ENCODE measurements around the gene SPTBN4. TPM values are rescaled to one million over a fixed set of nuclear protein-coding genes. Genes with fewer than 3 reads are reported as not detected.

SPTBN4 gene
- total RNA-seq, 1 donor from 2014 or later, result 0.41 TPM

DNA sequence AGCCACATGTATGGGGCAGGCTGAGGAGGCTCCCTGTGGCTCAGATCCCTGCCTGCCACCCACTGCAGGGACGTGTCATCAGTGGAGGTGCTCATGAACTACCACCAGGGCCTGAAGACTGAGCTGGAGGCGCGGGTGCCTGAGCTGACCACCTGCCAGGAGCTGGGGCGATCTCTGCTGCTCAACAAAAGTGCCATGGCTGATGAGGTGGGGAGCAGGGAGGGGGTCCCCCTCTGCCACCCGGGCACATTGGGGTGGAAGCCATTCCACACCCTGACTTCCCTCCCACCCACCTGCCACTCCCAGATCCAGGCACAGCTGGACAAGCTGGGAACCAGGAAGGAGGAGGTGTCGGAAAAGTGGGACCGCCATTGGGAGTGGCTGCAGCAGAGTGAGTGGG lies 98.6 kb downstream of the SPTBN4 start:
- Mint-ChIP-seq H3K36me3 (ENCODE audit: low read depth, unreplicated experiment) (peaks cover 2% of the 10 kb centered on the region), H3K27ac (ENCODE audit: unreplicated experiment) (no peak overlapping the region), H3K4me1 (ENCODE audit: low read depth, unreplicated experiment) (peaks cover 4% of the 10 kb centered on the region), H3K9me3 (ENCODE audit: unreplicated experiment) (no peaks in the 10 kb centered on the region), H3K27me3 (ENCODE audit: low read depth, unreplicated experiment) (peaks cover 50% of the 10 kb centered on the region), H3K4me3 (ENCODE audit: unreplicated experiment) (no peak overlapping the region)
- Histone ChIP-seq H4K20me1 (ENCODE audit: insufficient read depth, low read length) (no peaks in the 10 kb centered on the region), H3K27ac (ENCODE audit: low read depth, low read length) (no peak overlapping the region), H2AFZ (ENCODE audit: low read depth, low read length) (no peak overlapping the region), H3K27me3 (ENCODE audit: insufficient read depth, low read length) (peaks cover 30% of the 10 kb centered on the region), H3K36me3 (ENCODE audit: insufficient read depth, low read length) (no peaks in the 10 kb centered on the region), H3K9ac (ENCODE audit: low read length) (no peak overlapping the region), H3K4me3 (ENCODE audit: insufficient read depth, low read depth, low read length) (no peak overlapping the region), H3K9me3 (ENCODE audit: insufficient read depth, low read depth, low read length) (no peaks in the 10 kb centered on the region), H3K4me2 (ENCODE audit: low read length) (no peak overlapping the region), H3K79me2 (ENCODE audit: insufficient read depth, low read length) (no peaks in the 10 kb centered on the region), H3K4me1 (ENCODE audit: insufficient read depth, low read length) (peaks cover 16% of the 10 kb centered on the region)
- DNase-seq (ENCODE audit: low read depth) (no peak), FAIRE-seq (no peak)
- no peak for TF ChIP-seq EZH2 (IDR thresholded peaks at IDR 0.05; ENCODE audit: insufficient read depth, low read length)
- TF ChIP-seq, protein P1, sequence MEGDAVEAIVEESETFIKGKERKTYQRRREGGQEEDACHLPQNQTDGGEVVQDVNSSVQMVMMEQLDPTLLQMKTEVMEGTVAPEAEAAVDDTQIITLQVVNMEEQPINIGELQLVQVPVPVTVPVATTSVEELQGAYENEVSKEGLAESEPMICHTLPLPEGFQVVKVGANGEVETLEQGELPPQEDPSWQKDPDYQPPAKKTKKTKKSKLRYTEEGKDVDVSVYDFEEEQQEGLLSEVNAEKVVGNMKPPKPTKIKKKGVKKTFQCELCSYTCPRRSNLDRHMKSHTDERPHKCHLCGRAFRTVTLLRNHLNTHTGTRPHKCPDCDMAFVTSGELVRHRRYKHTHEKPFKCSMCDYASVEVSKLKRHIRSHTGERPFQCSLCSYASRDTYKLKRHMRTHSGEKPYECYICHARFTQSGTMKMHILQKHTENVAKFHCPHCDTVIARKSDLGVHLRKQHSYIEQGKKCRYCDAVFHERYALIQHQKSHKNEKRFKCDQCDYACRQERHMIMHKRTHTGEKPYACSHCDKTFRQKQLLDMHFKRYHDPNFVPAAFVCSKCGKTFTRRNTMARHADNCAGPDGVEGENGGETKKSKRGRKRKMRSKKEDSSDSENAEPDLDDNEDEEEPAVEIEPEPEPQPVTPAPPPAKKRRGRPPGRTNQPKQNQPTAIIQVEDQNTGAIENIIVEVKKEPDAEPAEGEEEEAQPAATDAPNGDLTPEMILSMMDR (IDR thresholded peaks at IDR 0.05; ENCODE audit: insufficient read depth, low read depth, low read length), result no peak

DNA sequence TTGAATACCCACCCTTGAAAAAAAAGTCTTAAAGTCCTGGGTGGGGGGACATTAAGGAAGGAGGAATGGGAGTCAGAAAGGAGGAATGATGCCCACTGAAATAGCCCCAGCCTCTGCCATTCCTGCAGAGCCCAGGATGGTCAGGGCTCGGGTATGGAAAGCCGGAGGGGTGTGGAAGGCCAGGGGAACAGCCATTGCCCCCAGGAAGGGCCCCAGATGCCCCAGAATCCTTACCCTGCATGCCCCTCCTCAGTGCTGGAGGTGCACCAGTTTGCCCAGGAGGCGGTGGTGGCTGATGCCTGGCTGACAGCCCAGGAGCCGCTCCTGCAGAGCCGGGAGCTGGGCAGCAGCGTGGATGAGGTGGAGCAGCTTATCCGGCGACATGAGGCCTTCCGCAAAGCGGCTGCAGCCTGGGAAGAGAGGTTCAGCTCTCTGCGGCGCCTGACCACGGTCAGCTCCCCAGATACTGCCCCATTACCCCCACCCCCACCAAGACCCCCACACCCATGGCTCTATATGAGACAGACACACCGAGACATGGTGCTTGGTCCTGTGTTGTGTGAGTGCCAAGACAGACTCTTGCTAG lies 99.2 kb downstream of the SPTBN4 start:
- TF ChIP-seq, protein P1 (IDR thresholded peaks at IDR 0.05; ENCODE audit: insufficient read depth, low read depth, low read length), result no peak
- TF ChIP-seq EZH2 (IDR thresholded peaks at IDR 0.05; ENCODE audit: insufficient read depth, low read length), result no peak
- H3K27me3 Mint-ChIP-seq (ENCODE audit: low read depth, unreplicated experiment), result peaks cover 46% of the 10 kb centered on the region

DNA sequence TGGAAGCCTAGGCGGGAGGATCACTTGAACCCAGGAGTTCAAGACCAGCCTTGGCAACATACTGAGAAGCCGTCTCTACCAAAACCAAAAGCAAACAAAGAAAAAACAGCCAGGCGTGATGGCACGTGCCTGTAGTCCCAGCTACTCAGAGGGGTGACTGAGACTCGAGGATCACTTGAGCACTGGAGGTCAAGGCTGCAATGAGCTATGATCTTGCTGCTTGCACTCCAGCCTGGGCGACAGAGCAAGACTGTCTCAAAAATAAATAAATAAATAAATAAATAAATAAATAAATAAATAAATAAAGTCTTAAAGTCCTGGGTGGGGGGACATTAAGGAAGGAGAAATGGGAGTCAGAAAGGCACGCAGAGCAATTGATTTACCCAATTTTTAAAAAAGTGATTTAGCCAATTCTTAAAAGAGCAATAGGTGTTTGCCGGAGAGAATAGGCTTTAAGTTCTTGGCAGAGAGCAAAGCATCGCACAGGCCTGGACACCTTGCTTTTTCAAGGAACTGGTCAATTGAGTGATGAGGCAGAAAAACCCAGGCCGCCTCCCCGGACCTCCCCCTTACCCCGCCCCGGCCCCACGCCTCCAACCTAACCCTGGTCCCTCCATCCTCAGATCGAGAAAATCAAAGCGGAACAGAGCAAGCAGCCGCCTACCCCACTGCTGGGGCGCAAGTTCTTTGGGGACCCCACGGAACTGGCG lies 100.4 kb downstream of the SPTBN4 start:
- Mint-ChIP-seq H3K27me3 (ENCODE audit: low read depth, unreplicated experiment) (peaks cover 39% of the 10 kb centered on the region), H3K4me1 (ENCODE audit: low read depth, unreplicated experiment) (peaks cover 4% of the 10 kb centered on the region), H3K36me3 (ENCODE audit: low read depth, unreplicated experiment) (peaks cover 2% of the 10 kb centered on the region), H3K27ac (ENCODE audit: unreplicated experiment) (no peak overlapping the region), H3K4me3 (ENCODE audit: unreplicated experiment) (no peak overlapping the region), H3K9me3 (ENCODE audit: unreplicated experiment) (peaks cover 6% of the 10 kb centered on the region)
- Histone ChIP-seq H3K4me2 (ENCODE audit: low read length) (peak overlapping the region; percentile 81), H3K79me2 (ENCODE audit: insufficient read depth, low read length) (no peaks in the 10 kb centered on the region), H2AFZ (ENCODE audit: low read depth, low read length) (peak overlapping the region; percentile 69), H3K9ac (ENCODE audit: low read length) (no peak overlapping the region), H3K4me3 (ENCODE audit: insufficient read depth, low read depth, low read length) (peak overlapping the region; percentile 37), H4K20me1 (ENCODE audit: insufficient read depth, low read length) (no peaks in the 10 kb centered on the region), H3K4me1 (ENCODE audit: insufficient read depth, low read length) (peaks cover 16% of the 10 kb centered on the region), H3K36me3 (ENCODE audit: insufficient read depth, low read length) (no peaks in the 10 kb centered on the region), H3K27ac (ENCODE audit: low read depth, low read length) (no peak overlapping the region), H3K9me3 (ENCODE audit: insufficient read depth, low read depth, low read length) (no peaks in the 10 kb centered on the region), H3K27me3 (ENCODE audit: insufficient read depth, low read length) (peaks cover 23% of the 10 kb centered on the region)
- no peak for DNase-seq (ENCODE audit: low read depth)
- TF ChIP-seq EZH2 (IDR thresholded peaks at IDR 0.05; ENCODE audit: insufficient read depth, low read length), result no peak
- TF ChIP-seq, protein P1 (IDR thresholded peaks at IDR 0.05; ENCODE audit: insufficient read depth, low read depth, low read length), result no peak
- FAIRE-seq, result no peak

More for the DNA sequence above, 99.2 kb downstream of the SPTBN4 start:
- H3K27ac ChIP-seq (ENCODE audit: low read depth, low read length), result no peak overlapping the region
- peaks cover 3% of the 10 kb centered on the region for H3K9me3 Mint-ChIP-seq (ENCODE audit: unreplicated experiment)
- no peak overlapping the region for H3K4me3 Mint-ChIP-seq (ENCODE audit: unreplicated experiment)
- H3K36me3 Mint-ChIP-seq (ENCODE audit: low read depth, unreplicated experiment), result peaks cover 2% of the 10 kb centered on the region
- peaks cover 16% of the 10 kb centered on the region for H3K4me1 ChIP-seq (ENCODE audit: insufficient read depth, low read length)
- no peak for FAIRE-seq
- H3K4me3 ChIP-seq (ENCODE audit: insufficient read depth, low read depth, low read length), result no peak overlapping the region
- H3K9me3 ChIP-seq (ENCODE audit: insufficient read depth, low read depth, low read length), result no peaks in the 10 kb centered on the region
- no peak overlapping the region for H3K27ac Mint-ChIP-seq (ENCODE audit: unreplicated experiment)
- peaks cover 4% of the 10 kb centered on the region for H3K4me1 Mint-ChIP-seq (ENCODE audit: low read depth, unreplicated experiment)
- no peak overlapping the region for H2AFZ ChIP-seq (ENCODE audit: low read depth, low read length)
- H3K79me2 ChIP-seq (ENCODE audit: insufficient read depth, low read length), result no peaks in the 10 kb centered on the region
- no peaks in the 10 kb centered on the region for H3K36me3 ChIP-seq (ENCODE audit: insufficient read depth, low read length)
- no peaks in the 10 kb centered on the region for H4K20me1 ChIP-seq (ENCODE audit: insufficient read depth, low read length)
- H3K9ac ChIP-seq (ENCODE audit: low read length), result no peak overlapping the region
- no peak overlapping the region for H3K4me2 ChIP-seq (ENCODE audit: low read length)
- no peak for DNase-seq (ENCODE audit: low read depth)
- peaks cover 25% of the 10 kb centered on the region for H3K27me3 ChIP-seq (ENCODE audit: insufficient read depth, low read length)

Data from astrocyte (in vitro differentiated cells and primary cell).